Endothelial cell of umbilical vein (primary cell): ENCODE measurements around the gene KLK13.

Source experiments
- EZH2 ChIP-seq: IDR thresholded peaks from 2 replicates; pipeline ENCODE4 v1.6.1; 2012; ENCODE audit warnings: borderline replicate concordance, low read depth, mild to moderate bottlenecking, moderate library complexity, low read length, inconsistent platforms; ENCODE audit not compliant: severe bottlenecking
- FOS ChIP-seq: IDR thresholded peaks from 2 replicates; pipeline ENCODE4 v1.6.1; 2011; ENCODE audit warnings: mild to moderate bottlenecking, low read length, moderate library complexity, borderline replicate concordance; ENCODE audit not compliant: insufficient read depth
- JUN ChIP-seq: IDR thresholded peaks from 2 replicates; pipeline ENCODE4 v1.6.1; 2011; ENCODE audit warnings: borderline replicate concordance, low read depth; ENCODE audit not compliant: insufficient read length, insufficient read depth
- MYC ChIP-seq: IDR thresholded peaks from one replicate; pipeline ENCODE4 v1.6.1; 2011; ENCODE audit warnings: mild to moderate bottlenecking, low read depth, low read length
- POLR2A ChIP-seq: IDR thresholded peaks from 2 replicates; pipeline ENCODE4 v1.6.1; 2012; ENCODE audit warnings: low read depth, mild to moderate bottlenecking, control low read depth, low read length
- POLR2AphosphoS5 ChIP-seq: IDR thresholded peaks from 2 replicates; pipeline ENCODE4 v1.6.1; 2012; ENCODE audit warnings: low read depth, mild to moderate bottlenecking, control low read depth, low read length, moderate library complexity; ENCODE audit not compliant: insufficient read depth
- TF ChIP-seq, protein P1 (sequence below), 2 donors: IDR thresholded peaks; 1 replicate in 1 of 2; 2 replicates in 1 of 2; pipeline ENCODE4 v1.5.1; 2011; ENCODE audit warnings: low read length in 2 of 2, mild to moderate bottlenecking in 2 of 2, moderate library complexity in 2 of 2, control low read depth in 1 of 2, inconsistent platforms in 1 of 2, low read depth in 1 of 2; ENCODE audit not compliant: insufficient read depth in 1 of 2; ENCODE audit errors: extremely low read depth in 1 of 2
- TF ChIP-seq, protein P2 (sequence below): IDR thresholded peaks from 2 replicates; pipeline ENCODE4 v1.6.1; 2011; ENCODE audit not compliant: insufficient read depth, insufficient read length

DNA sequence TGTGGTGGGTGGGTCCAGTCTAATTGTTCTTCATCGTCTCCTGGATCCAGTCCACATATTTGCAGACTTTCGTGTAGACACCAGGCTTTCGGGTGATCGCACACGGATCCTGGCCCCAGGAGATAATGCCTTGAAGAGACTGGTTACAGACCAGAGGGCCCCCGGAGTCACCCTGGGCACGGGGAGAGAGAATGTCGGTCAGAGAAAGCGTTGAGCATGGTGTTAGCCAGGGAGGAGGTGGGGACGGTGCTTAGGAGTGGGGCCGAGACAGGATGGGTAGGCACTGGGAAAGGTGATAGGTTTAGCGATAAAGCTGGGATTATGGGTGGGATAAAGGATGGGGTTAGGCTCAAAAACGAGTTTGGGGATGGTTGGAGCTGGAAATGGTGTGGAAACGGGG lies 42.4 kb downstream of the KLK13 start:
- TF ChIP-seq, protein P1, sequence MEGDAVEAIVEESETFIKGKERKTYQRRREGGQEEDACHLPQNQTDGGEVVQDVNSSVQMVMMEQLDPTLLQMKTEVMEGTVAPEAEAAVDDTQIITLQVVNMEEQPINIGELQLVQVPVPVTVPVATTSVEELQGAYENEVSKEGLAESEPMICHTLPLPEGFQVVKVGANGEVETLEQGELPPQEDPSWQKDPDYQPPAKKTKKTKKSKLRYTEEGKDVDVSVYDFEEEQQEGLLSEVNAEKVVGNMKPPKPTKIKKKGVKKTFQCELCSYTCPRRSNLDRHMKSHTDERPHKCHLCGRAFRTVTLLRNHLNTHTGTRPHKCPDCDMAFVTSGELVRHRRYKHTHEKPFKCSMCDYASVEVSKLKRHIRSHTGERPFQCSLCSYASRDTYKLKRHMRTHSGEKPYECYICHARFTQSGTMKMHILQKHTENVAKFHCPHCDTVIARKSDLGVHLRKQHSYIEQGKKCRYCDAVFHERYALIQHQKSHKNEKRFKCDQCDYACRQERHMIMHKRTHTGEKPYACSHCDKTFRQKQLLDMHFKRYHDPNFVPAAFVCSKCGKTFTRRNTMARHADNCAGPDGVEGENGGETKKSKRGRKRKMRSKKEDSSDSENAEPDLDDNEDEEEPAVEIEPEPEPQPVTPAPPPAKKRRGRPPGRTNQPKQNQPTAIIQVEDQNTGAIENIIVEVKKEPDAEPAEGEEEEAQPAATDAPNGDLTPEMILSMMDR (IDR thresholded peaks at IDR 0.05; ENCODE audit: extremely low read depth in 1 of 2, insufficient read depth in 1 of 2, low read depth in 1 of 2, low read length in 2 of 2) = no peak
- TF ChIP-seq POLR2A = no peak
- TF ChIP-seq POLR2AphosphoS5 = no peak
- no peak for TF ChIP-seq EZH2
- no peak for TF ChIP-seq MYC
- no peak for TF ChIP-seq JUN
- TF ChIP-seq, protein P2, sequence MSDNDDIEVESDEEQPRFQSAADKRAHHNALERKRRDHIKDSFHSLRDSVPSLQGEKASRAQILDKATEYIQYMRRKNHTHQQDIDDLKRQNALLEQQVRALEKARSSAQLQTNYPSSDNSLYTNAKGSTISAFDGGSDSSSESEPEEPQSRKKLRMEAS = no peak
- TF ChIP-seq FOS = no peak
